ENCODE data around the gene HNRNPF.

The HNRNPF gene

DNA sequence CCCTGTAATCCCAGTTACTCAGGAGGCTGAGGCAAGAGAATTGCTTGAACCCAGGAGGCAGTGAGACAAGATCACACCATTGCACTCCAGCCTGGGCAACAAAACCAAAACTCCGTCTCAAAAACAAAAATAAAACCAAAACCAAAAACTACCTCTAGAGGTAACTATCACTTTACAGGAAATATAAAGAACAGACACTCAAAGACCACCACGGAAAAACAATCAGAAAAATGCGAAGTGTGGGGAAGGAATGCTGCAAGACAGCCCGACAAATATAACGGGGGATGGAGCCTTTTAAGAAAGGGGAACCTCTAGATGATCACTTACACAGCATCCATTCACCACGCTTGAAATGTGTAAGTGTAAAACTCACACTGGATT, 4.3 kb downstream of the HNRNPF start:
- H3F3A ChIP-seq (ENCODE audit: insufficient read depth, low read length) = peaks cover 81% of the 10 kb centered on the region
- peak overlapping the region; percentile 100 for H3K9ac ChIP-seq (ENCODE audit: low read length)
- H3K36me3 ChIP-seq (replicated peaks; ENCODE audit: insufficient read depth, low read length) = peaks cover 3% of the 10 kb centered on the region; the same call in 1 of the 2 replicates
- no peaks in the 10 kb centered on the region for H3K27me3 ChIP-seq (replicated peaks; ENCODE audit: insufficient read depth, low read length)
- peak overlapping the region; percentile 100 for H3K27ac ChIP-seq (ENCODE audit: low read length)
- H3K9me2 ChIP-seq (replicated peaks; ENCODE audit: insufficient read depth, low read length) = no peaks in the 10 kb centered on the region
- TF ChIP-seq EZH2phosphoT487 (IDR thresholded peaks at IDR 0.05; ENCODE audit: low read length) (no peak), EZH2 (optimal IDR thresholded peaks at IDR 0.05; ENCODE audit: low read depth, low read length) (no peak)
- TF ChIP-seq, protein P1, sequence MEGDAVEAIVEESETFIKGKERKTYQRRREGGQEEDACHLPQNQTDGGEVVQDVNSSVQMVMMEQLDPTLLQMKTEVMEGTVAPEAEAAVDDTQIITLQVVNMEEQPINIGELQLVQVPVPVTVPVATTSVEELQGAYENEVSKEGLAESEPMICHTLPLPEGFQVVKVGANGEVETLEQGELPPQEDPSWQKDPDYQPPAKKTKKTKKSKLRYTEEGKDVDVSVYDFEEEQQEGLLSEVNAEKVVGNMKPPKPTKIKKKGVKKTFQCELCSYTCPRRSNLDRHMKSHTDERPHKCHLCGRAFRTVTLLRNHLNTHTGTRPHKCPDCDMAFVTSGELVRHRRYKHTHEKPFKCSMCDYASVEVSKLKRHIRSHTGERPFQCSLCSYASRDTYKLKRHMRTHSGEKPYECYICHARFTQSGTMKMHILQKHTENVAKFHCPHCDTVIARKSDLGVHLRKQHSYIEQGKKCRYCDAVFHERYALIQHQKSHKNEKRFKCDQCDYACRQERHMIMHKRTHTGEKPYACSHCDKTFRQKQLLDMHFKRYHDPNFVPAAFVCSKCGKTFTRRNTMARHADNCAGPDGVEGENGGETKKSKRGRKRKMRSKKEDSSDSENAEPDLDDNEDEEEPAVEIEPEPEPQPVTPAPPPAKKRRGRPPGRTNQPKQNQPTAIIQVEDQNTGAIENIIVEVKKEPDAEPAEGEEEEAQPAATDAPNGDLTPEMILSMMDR (IDR thresholded peaks at IDR 0.05; ENCODE audit: low read length) = no peak
- peaks cover 51% of the 10 kb centered on the region for H4K20me1 ChIP-seq (ENCODE audit: insufficient read depth, low read length)
- H3K4me2 ChIP-seq (ENCODE audit: low read depth, low read length) = peak overlapping the region; percentile 91
- H3K4me1 ChIP-seq (ENCODE audit: low read length) = peaks cover 41% of the 10 kb centered on the region
- H3K4me3 ChIP-seq (ENCODE audit: low read length) = peak overlapping the region; percentile 91
- peaks cover 92% of the 10 kb centered on the region for H3K79me2 ChIP-seq (ENCODE audit: low read length)
- H3K9me3 ChIP-seq (replicated peaks; ENCODE audit: insufficient read depth, low read length) = no peaks in the 10 kb centered on the region
- peak; percentile 66 for DNase-seq
- H2AFZ ChIP-seq (ENCODE audit: low read length) = no peak overlapping the region

DNA sequence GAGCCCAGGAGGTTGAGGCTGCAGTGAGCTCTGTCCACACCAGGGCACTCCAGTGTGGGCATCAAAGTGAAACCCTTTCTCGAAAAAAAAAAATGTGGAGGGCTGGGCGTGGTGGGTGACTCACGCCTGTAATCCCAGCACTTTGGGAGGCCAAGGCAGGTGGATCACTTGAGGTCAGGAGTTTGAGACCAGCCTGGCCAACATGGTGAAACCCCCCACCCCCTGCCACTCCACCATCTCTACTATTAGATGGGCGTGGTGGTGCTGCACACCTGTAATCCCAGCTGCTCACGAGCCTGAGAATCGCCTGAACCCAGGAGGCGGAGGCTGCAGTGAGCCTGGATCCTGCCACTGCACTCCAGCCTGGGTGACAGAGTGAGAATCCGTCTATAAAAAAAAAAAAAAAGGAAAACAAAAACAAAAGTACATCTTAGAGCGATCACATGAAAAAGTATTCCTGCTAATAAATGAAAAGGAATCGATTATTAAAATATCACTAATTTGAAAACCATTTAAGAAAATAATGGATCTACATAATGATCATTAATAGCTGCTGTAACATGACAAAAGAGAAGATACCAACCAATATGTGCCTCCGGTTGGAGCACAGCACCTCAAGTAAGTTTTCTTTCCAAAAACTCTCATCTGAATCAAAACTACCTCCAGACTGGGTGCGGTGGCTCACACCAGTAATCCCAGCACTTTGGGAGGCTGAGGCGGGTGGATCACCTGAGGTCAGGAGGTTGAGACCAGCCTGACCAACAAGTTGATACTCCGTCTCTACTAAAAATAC, 4.9 kb downstream of the HNRNPF start:
- peaks cover 3% of the 10 kb centered on the region; the same call in 1 of the 2 replicates for H3K36me3 ChIP-seq (replicated peaks; ENCODE audit: insufficient read depth, low read length)

DNA sequence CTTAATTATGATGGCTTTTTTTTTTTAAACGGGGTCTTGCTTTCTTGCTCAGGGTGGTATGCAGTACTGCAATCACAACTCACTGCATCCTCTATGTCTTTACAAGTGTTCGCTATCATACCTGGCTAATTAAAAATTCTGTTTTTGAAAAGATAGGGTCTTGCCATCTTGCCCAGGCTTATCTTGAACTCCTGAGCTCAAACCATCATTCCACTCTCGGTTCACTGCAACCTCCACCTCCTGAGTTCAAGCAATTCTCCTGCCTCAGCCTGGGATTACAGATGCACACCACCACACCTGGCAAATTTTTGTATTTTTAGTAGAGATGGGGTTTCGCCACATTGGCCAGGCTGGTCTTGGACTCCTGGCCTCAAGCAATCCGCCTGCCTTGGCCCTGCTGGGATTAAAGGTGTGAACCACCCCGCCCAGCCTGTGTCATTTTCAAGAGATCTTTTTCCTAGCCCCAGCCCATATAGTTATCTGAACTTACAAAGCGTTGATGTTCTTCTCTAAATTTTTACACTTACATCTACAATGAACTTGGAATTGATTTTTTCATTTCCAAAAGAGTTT, 6.0 kb downstream of the HNRNPF start:
- Histone ChIP-seq H3K9me2 (replicated peaks; ENCODE audit: insufficient read depth, low read length) (no peaks in the 10 kb centered on the region), H3K4me1 (ENCODE audit: low read length) (peaks cover 54% of the 10 kb centered on the region)

More for the DNA sequence above, 4.9 kb downstream of the HNRNPF start:
- H3K9me3 ChIP-seq (replicated peaks; ENCODE audit: insufficient read depth, low read length) = no peaks in the 10 kb centered on the region
- peaks cover 47% of the 10 kb centered on the region for H3K4me1 ChIP-seq (ENCODE audit: low read length)
- H3K9ac ChIP-seq (ENCODE audit: low read length) = peak overlapping the region; percentile 100
- H3K27me3 ChIP-seq (replicated peaks; ENCODE audit: insufficient read depth, low read length) = no peaks in the 10 kb centered on the region
- TF ChIP-seq, protein P1 (IDR thresholded peaks at IDR 0.05; ENCODE audit: low read length) = no peak
- TF ChIP-seq EZH2 (optimal IDR thresholded peaks at IDR 0.05; ENCODE audit: low read depth, low read length) (no peak), EZH2phosphoT487 (IDR thresholded peaks at IDR 0.05; ENCODE audit: low read length) (no peak)
- no peak overlapping the region for H2AFZ ChIP-seq (ENCODE audit: low read length)
- peak overlapping the region; percentile 91 for H3K4me3 ChIP-seq (ENCODE audit: low read length)
- H3K79me2 ChIP-seq (ENCODE audit: low read length) = peaks cover 98% of the 10 kb centered on the region
- peak overlapping the region; percentile 91; the same call in 1 of the 2 replicates for H3K4me2 ChIP-seq (ENCODE audit: low read depth, low read length)
- H4K20me1 ChIP-seq (ENCODE audit: insufficient read depth, low read length) = peaks cover 55% of the 10 kb centered on the region
- H3F3A ChIP-seq (ENCODE audit: insufficient read depth, low read length) = peaks cover 83% of the 10 kb centered on the region
- H3K9me2 ChIP-seq (replicated peaks; ENCODE audit: insufficient read depth, low read length) = no peaks in the 10 kb centered on the region
- peak overlapping the region; percentile 100 for H3K27ac ChIP-seq (ENCODE audit: low read length)
- DNase-seq = peak; percentile 21

More for the DNA sequence above, 6.0 kb downstream of the HNRNPF start:
- no peak overlapping the region for H3K4me3 ChIP-seq (ENCODE audit: low read length)
- H3F3A ChIP-seq (ENCODE audit: insufficient read depth, low read length) = peaks cover 89% of the 10 kb centered on the region
- TF ChIP-seq, protein P1 (IDR thresholded peaks at IDR 0.05; ENCODE audit: low read length) = no peak
- TF ChIP-seq EZH2 (optimal IDR thresholded peaks at IDR 0.05; ENCODE audit: low read depth, low read length) (no peak), EZH2phosphoT487 (IDR thresholded peaks at IDR 0.05; ENCODE audit: low read length) (no peak)
- H3K9me3 ChIP-seq (replicated peaks; ENCODE audit: insufficient read depth, low read length) = no peaks in the 10 kb centered on the region
- no peak for DNase-seq
- H4K20me1 ChIP-seq (ENCODE audit: insufficient read depth, low read length) = peaks cover 55% of the 10 kb centered on the region
- peaks cover 99% of the 10 kb centered on the region for H3K79me2 ChIP-seq (ENCODE audit: low read length)
- H3K36me3 ChIP-seq (replicated peaks; ENCODE audit: insufficient read depth, low read length) = peaks cover 3% of the 10 kb centered on the region; the same call in 1 of the 2 replicates
- peak overlapping the region; percentile 91; the same call in 1 of the 2 replicates for H3K4me2 ChIP-seq (ENCODE audit: low read depth, low read length)
- peak overlapping the region; percentile 100; the same call in 1 of the 2 replicates for H3K27ac ChIP-seq (ENCODE audit: low read length)
- H3K9ac ChIP-seq (ENCODE audit: low read length) = no peak overlapping the region
- H2AFZ ChIP-seq (ENCODE audit: low read length) = no peak overlapping the region
- no peaks in the 10 kb centered on the region for H3K27me3 ChIP-seq (replicated peaks; ENCODE audit: insufficient read depth, low read length)
